K562 (cell line): ENCODE measurements around the gene ZNF232. TPM values are rescaled to one million over a fixed set of nuclear protein-coding genes. Genes with fewer than 3 reads are reported as not detected.

Source experiments
- CTCF ChIP-seq, 3 experiments: IDR thresholded peaks in 2 of 3; conservative IDR thresholded peaks in 1 of 3; 2 replicates each; pipeline ENCODE4 v1.5.1; 2011 to 2012; ENCODE audit warnings: low read length in 3 of 3, mild to moderate bottlenecking in 3 of 3, control low read depth in 2 of 3, improper control_type of control experiment in 1 of 3, inconsistent platforms in 1 of 3, low read depth in 1 of 3, mixed read lengths in 1 of 3, moderate library complexity in 1 of 3; ENCODE audit not compliant: insufficient read depth in 2 of 3
- ETS1 ChIP-seq: conservative IDR thresholded peaks from 2 replicates; pipeline ENCODE4 v1.6.1; 2011; ENCODE audit warnings: low read depth, mild to moderate bottlenecking, low read length; ENCODE audit not compliant: control insufficient read depth
- GATA2 ChIP-seq: sonication (generic); formaldehyde crosslinking; IDR thresholded peaks from 2 replicates; pipeline ENCODE4 v1.4.0; 2020; ENCODE audit warnings: mild to moderate bottlenecking, missing genetic modification reagents
- IRF9 ChIP-seq: fragments of 450-650 bp; IDR thresholded peaks from 2 replicates; pipeline ENCODE4 v1.6.1; 2016; ENCODE audit warnings: missing biosample characterization, missing genetic modification characterization
- MED1 ChIP-seq: sonication (generic); formaldehyde crosslinking; IDR thresholded peaks from 2 replicates; pipeline ENCODE4 v1.8.1; 2023; ENCODE audit warnings: missing genetic modification reagents, borderline replicate concordance
- NONO ChIP-seq, 2 experiments: fragments of 200-400 bp in 1 of 2; fragments of 450-650 bp in 1 of 2; formaldehyde crosslinking in 1 of 2; IDR thresholded peaks; 2 replicates each; pipeline ENCODE4 v1.6.1; 2017; ENCODE audit warnings: low read depth in 2 of 2, mild to moderate bottlenecking in 2 of 2, moderate library complexity in 2 of 2, low read length in 1 of 2
- NR1H2 ChIP-seq: sonication (generic); formaldehyde crosslinking; IDR thresholded peaks from 2 replicates; pipeline ENCODE4 v1.4.0; 2020; ENCODE audit warnings: mild to moderate bottlenecking, missing genetic modification reagents
- PHTF2 ChIP-seq: fragments of 250-450 bp; sonication (Bioruptor Pico); IDR thresholded peaks from 2 replicates; pipeline ENCODE4 v1.5.0; 2021; ENCODE audit warnings: mild to moderate bottlenecking
- RFX5 ChIP-seq: IDR thresholded peaks from 2 replicates; pipeline ENCODE4 v1.6.1; 2011; ENCODE audit warnings: low read depth, mild to moderate bottlenecking, improper control_type of control experiment, low read length
- SAFB ChIP-seq: fragments of 200-400 bp; formaldehyde crosslinking; IDR thresholded peaks from 2 replicates; pipeline ENCODE4 v1.6.1; 2017; ENCODE audit warnings: low read depth, low read length, borderline replicate concordance
- ZBTB12 ChIP-seq: fragments of 250-450 bp; sonication (Bioruptor Pico); IDR thresholded peaks from 2 replicates; pipeline ENCODE4 v1.4.0; 2020
- ZNF318 ChIP-seq, 2 experiments: fragments of 450-650 bp; IDR thresholded peaks; 2 replicates each; pipeline ENCODE4 v1.6.1; 2016; ENCODE audit warnings: mild to moderate bottlenecking in 2 of 2, borderline replicate concordance in 1 of 2, low read depth in 1 of 2, moderate library complexity in 1 of 2
- polyA plus RNA-seq, 8 experiments: library from polyadenylated mRNA; depleted of rRNA in 4 of 8; stranded (reverse) in 5 of 8; unstranded in 3 of 8; fragments of >200 nt; fragmentation: Nextera tagmentation in 2 of 8; fragmentation: Illumina TruSeq in 1 of 8; extraction: Ambion mirVana in 2 of 8; extraction: Trizol in 1 of 8; gene quantifications; 2 replicates each; pipeline versions ENCODE4 v1.2.1 to v1.2.3, GENCODE V29; 2011 to 2014; ENCODE audit warnings: inconsistent platforms in 1 of 8, missing spikeins in 1 of 8
- total RNA-seq, 7 experiments: library from RNA; depleted of rRNA in 6 of 7; stranded (reverse); fragments of >200 nt in 6 of 7; fragmentation: Illumina TruSeq in 2 of 7; extraction: Trizol in 2 of 7; gene quantifications; 2 replicates each; pipeline versions ENCODE4 v1.2.1 to v1.2.3, GENCODE V29; 2011 to 2021; ENCODE audit warnings: low replicate concordance in 1 of 7

ZNF232 gene
- total and polyA plus RNA-seq, 9 of the 15 experiments (the other 6 are each of a cell fraction or from before 2014, with no cell fraction given): 10.6 to 26.0 (median 13.0) TPM

GRCh38 chr17:5111402-5112204 lies at the start of gene ZNF232 (continued):
- TF ChIP-seq ZNF318 (IDR thresholded peaks at IDR 0.05; ENCODE audit: borderline replicate concordance in 1 of 2, low read depth in 1 of 2): no peak
- TF ChIP-seq GATA2 (CRISPR knock-in tag): no peak
- 0 out of 4 replicates have a peak, but pooled peaks of 1 of the 2 experiments have one; percentile 22 for TF ChIP-seq NONO (IDR thresholded peaks at IDR 0.05; ENCODE audit: low read depth in 2 of 2, low read length in 1 of 2)
- TF ChIP-seq SAFB: no peak
- TF ChIP-seq NR1H2 (CRISPR knock-in tag): no peak
- no peak for TF ChIP-seq PHTF2 (CRISPR knock-in tag)
- no peak for TF ChIP-seq IRF9 (tag)
- TF ChIP-seq RFX5: no peak
- TF ChIP-seq CTCF (IDR thresholded peaks at IDR 0.05 in 2 of 3, conservative IDR thresholded peaks at IDR 0.05 in 1 of 3; ENCODE audit: insufficient read depth in 2 of 3, low read depth in 1 of 3, low read length in 3 of 3): 0 out of 6 replicates have a peak, but pooled peaks of 1 of the 3 experiments have one; percentile 9
- peak; percentile 45; the same call in 1 of the 2 replicates for TF ChIP-seq ETS1
- no peak for TF ChIP-seq ZBTB12 (CRISPR knock-in tag)
- no peak for TF ChIP-seq MED1 (CRISPR knock-in tag)
